Tibial nerve (tissue), 4 donors: ENCODE data around the gene RAB30. TPM values are rescaled to one million over a fixed set of nuclear protein-coding genes. Genes with fewer than 3 reads are reported as not detected.
A peak's percentile ranks its signal among the peaks of the same experiment; 100 is the strongest.

Experiments used
- DNase-seq, 2 donors: peaks; one replicate each; pipeline ENCODE4 v3.0.0-alpha.2; 2019; ENCODE audit warnings: low spot score in 2 of 2
- H3K27ac ChIP-seq, 4 donors: fragments of 200-600 bp; sonication (generic) in 3 of 4; one replicate each; pipeline ENCODE4 v1.5.1; 2017 to 2019; ENCODE audit warnings: mild to moderate bottlenecking in 1 of 4
- H3K27me3 ChIP-seq, 2 donors: fragments of 200-600 bp; sonication (generic) in 1 of 2; one replicate each; pipeline versions ENCODE4 v1.5.1 to v1.6.0; 2017 to 2019
- H3K36me3 ChIP-seq, 3 donors: fragments of 200-600 bp; sonication (generic); one replicate each; pipeline ENCODE4 v1.5.1; 2018 to 2019
- H3K4me1 ChIP-seq, 4 donors: fragments of 200-600 bp; sonication (generic) in 3 of 4; one replicate each; pipeline ENCODE4 v1.5.1; 2017 to 2019
- H3K4me3 ChIP-seq, 4 donors: fragments of 200-600 bp; sonication (generic) in 3 of 4; one replicate each; pipeline ENCODE4 v1.5.1; 2017 to 2019; ENCODE audit warnings: mild to moderate bottlenecking in 1 of 4, moderate library complexity in 1 of 4
- H3K9me3 ChIP-seq, 4 donors: fragments of 200-600 bp; sonication (generic) in 3 of 4; one replicate each; pipeline ENCODE4 v1.5.1; 2017 to 2019
- CTCF ChIP-seq, 5 experiments: fragments of 200-600 bp in 3 of 5; fragments of 450-650 bp in 2 of 5; sonication (generic) in 3 of 5; IDR thresholded peaks; one replicate each; pipeline ENCODE4 v1.5.1; 2016 to 2019; ENCODE audit warnings: antibody characterized with exemption in 5 of 5, mild to moderate bottlenecking in 3 of 5, moderate library complexity in 2 of 5
- EP300 ChIP-seq, 2 donors: sonication (generic); formaldehyde crosslinking; IDR thresholded peaks; one replicate each; pipeline ENCODE4 v1.6.1; 2017; ENCODE audit warnings: antibody characterized with exemption in 2 of 2, mild to moderate bottlenecking in 1 of 2
- POLR2A ChIP-seq, 2 donors: fragments of 450-650 bp; IDR thresholded peaks; one replicate each; pipeline ENCODE4 v1.6.1; 2017; ENCODE audit warnings: antibody characterized with exemption in 2 of 2, mild to moderate bottlenecking in 2 of 2, moderate library complexity in 2 of 2
- WGBS, 2 donors: methylation state at CpG; one replicate each; pipeline ENCODE4 v1.1.5; 2018; 5-methylcytosine and 5-hydroxymethylcytosine counted together
- total RNA-seq, 4 donors: library from RNA; depleted of rRNA; stranded (reverse); fragments of >200 nt; gene quantifications; one replicate each; pipeline ENCODE4 v1.1.0, GENCODE V29; 2016

RAB30 gene
- total RNA-seq, 4 donors from 2014 or later, result 19.8 to 50.4 (median 31.2) TPM

GRCh38 chr11:83116015-83116641, 44.4 kb upstream of the RAB30 start:
- no peaks in the 10 kb centered on the region for H3K9me3 ChIP-seq
- no peak for DNase-seq
- WGBS, 2 donors, result 93 to 94% methylated on average over 3 of the region's 3 CpGs
- no peak overlapping the region for H3K4me3 ChIP-seq
- no peaks in the 10 kb centered on the region for H3K27me3 ChIP-seq
- H3K4me1 ChIP-seq, result peaks cover 0 to 24% (median 11%) of the 10 kb centered on the region in 4 donors
- H3K36me3 ChIP-seq, result no peaks in the 10 kb centered on the region
- peak overlapping the region in 2 of 4 donors; percentile 37 to 66 for H3K27ac ChIP-seq
- no peak for TF ChIP-seq EP300 (IDR thresholded peaks at IDR 0.05)
- no peak for TF ChIP-seq CTCF (IDR thresholded peaks at IDR 0.05)
- TF ChIP-seq POLR2A (IDR thresholded peaks at IDR 0.05), result no peak

- H3K4me3 ChIP-seq, result no peak overlapping the region
Measured at GRCh38 chr11:83115551-83115950, 43.9 kb upstream of the RAB30 start.

GRCh38 chr11:83115026-83115425, 43.3 kb upstream of the RAB30 start:
- TF ChIP-seq CTCF (IDR thresholded peaks at IDR 0.05) (no peak), POLR2A (IDR thresholded peaks at IDR 0.05) (no peak)
- DNase-seq, result no peak
- H3K4me1 ChIP-seq, result peaks cover 0 to 24% (median 11%) of the 10 kb centered on the region in 4 donors
- no peaks in the 10 kb centered on the region for H3K27me3 ChIP-seq
- 62% methylated on average over 3 of the region's 3 CpGs for WGBS, 2 donors
- no peaks in the 10 kb centered on the region for H3K36me3 ChIP-seq
- H3K27ac ChIP-seq, result no peak overlapping the region
- H3K4me3 ChIP-seq, result no peak overlapping the region
- no peaks in the 10 kb centered on the region for H3K9me3 ChIP-seq

More at GRCh38 chr11:83115551-83115950, 43.9 kb upstream of the RAB30 start:
- WGBS, 2 donors, result 41 to 61% methylated on average over 5 of the region's 5 CpGs
- TF ChIP-seq CTCF (IDR thresholded peaks at IDR 0.05) (no peak), EP300 (IDR thresholded peaks at IDR 0.05) (no peak), POLR2A (IDR thresholded peaks at IDR 0.05) (no peak)
- Histone ChIP-seq H3K27me3 (no peaks in the 10 kb centered on the region), H3K36me3 (no peaks in the 10 kb centered on the region), H3K4me1 (peaks cover 0 to 24% (median 11%) of the 10 kb centered on the region in 4 donors), H3K27ac (peak overlapping the region in 2 of 4 donors; percentile 1 to 37), H3K9me3 (no peaks in the 10 kb centered on the region)
- no peak for DNase-seq

GRCh38 chr11:83112886-83113285, 41.2 kb upstream of the RAB30 start:
- Histone ChIP-seq H3K27ac (no peak overlapping the region), H3K4me1 (peaks cover 0 to 14% (median 6%) of the 10 kb centered on the region in 4 donors), H3K36me3 (no peaks in the 10 kb centered on the region), H3K27me3 (no peaks in the 10 kb centered on the region), H3K4me3 (no peak overlapping the region), H3K9me3 (no peaks in the 10 kb centered on the region)
- no peak for DNase-seq
- TF ChIP-seq POLR2A (IDR thresholded peaks at IDR 0.05) (no peak), EP300 (IDR thresholded peaks at IDR 0.05) (peak in 1 of 2 donors; percentile 16)
- 40 to 44% methylated on average over 2 of the region's 2 CpGs for WGBS, 2 donors

GRCh38 chr11:83105168-83105567, 33.5 kb upstream of the RAB30 start:
- no peaks in the 10 kb centered on the region for H3K27me3 ChIP-seq
- H3K9me3 ChIP-seq, result no peaks in the 10 kb centered on the region
- H3K36me3 ChIP-seq, result no peaks in the 10 kb centered on the region
- no peak overlapping the region for H3K4me3 ChIP-seq
- 59 to 63% methylated on average over 1 of the region's 1 CpG for WGBS, 2 donors
- peak overlapping the region in 1 of 4 donors; percentile 0 for H3K27ac ChIP-seq
- H3K4me1 ChIP-seq, result peaks cover 0 to 4% (median 0%) of the 10 kb centered on the region in 4 donors
- TF ChIP-seq POLR2A (IDR thresholded peaks at IDR 0.05) (no peak), CTCF (IDR thresholded peaks at IDR 0.05) (no peak), EP300 (IDR thresholded peaks at IDR 0.05) (no peak)
- DNase-seq, result no peak
